Right lobe of liver (tissue), 6 donors: ENCODE measurements around the gene ATP2B3. TPM values are rescaled to one million over a fixed set of nuclear protein-coding genes. Genes with fewer than 3 reads are reported as not detected.

Experiments
- ATAC-seq, 4 donors: fragments of 200-7000 bp; cut with Tn5 transposase; one replicate each; pipeline ENCODE4 v1.9.1; 2020; ENCODE audit warnings: mild to moderate bottlenecking in 4 of 4, moderate library complexity in 4 of 4
- DNase-seq, 3 donors: peaks; one replicate each; pipeline ENCODE4 v3.0.0-alpha.2; 2020
- H3K27ac ChIP-seq, 3 donors: fragments of 200-600 bp; one replicate each; pipeline ENCODE4 v1.8.0; 2022
- H3K27me3 ChIP-seq, 2 donors: fragments of 200-600 bp; one replicate each; pipeline ENCODE4 v1.8.0; 2022
- H3K36me3 ChIP-seq, 4 donors: fragments of 200-600 bp; sonication (generic) in 1 of 4; one replicate each; pipeline versions ENCODE4 v1.5.1 to v1.8.0; 2017 to 2022; ENCODE audit warnings: control low read depth in 1 of 4
- H3K4me1 ChIP-seq, 4 donors: fragments of 200-600 bp; sonication (generic) in 1 of 4; one replicate each; pipeline versions ENCODE4 v1.5.1 to v1.8.0; 2017 to 2022; ENCODE audit warnings: control low read depth in 1 of 4
- H3K4me3 ChIP-seq, 3 donors: fragments of 200-600 bp; one replicate each; pipeline ENCODE4 v1.8.0; 2022
- H3K9me3 ChIP-seq, 4 donors: fragments of 200-600 bp; sonication (generic) in 1 of 4; one replicate each; pipeline versions ENCODE4 v1.5.1 to v1.8.0; 2017 to 2022; ENCODE audit warnings: control low read depth in 1 of 4
- POLR2A ChIP-seq: fragments of 450-650 bp; IDR thresholded peaks from one replicate; pipeline ENCODE4 v1.6.1; 2017; ENCODE audit warnings: antibody characterized with exemption, mild to moderate bottlenecking
- WGBS: methylation state at CpG from one replicate; pipeline ENCODE4 v1.1.6; 2018; ENCODE audit warnings: low coverage, low lambda C conversion rate; ENCODE audit not compliant: insufficient coverage; ENCODE audit errors: missing lambda C conversion rate; 5-methylcytosine and 5-hydroxymethylcytosine counted together
- intact Hi-C, 2 donors: fragments of 100-400 bp; cut with DNase I; formaldehyde crosslinking; loops; one replicate each; pipeline versions ENCODE4 v1.11.2 to v1.14.1; 2022
- long read RNA-seq: library from polyadenylated mRNA; unstranded; transcript quantifications from one replicate; pipeline ENCODE4 v2.0.0, GENCODE V29; 2019
- total RNA-seq, 6 experiments: library from RNA; depleted of rRNA in 2 of 6; stranded (reverse); fragments of >200 nt in 2 of 6; fragmentation: NEBNext Ultra II Directional in 3 of 6; extraction: Animal tissue kit (Norgen Biotek cat#: 25700) in 3 of 6; gene quantifications; one replicate each; pipeline versions ENCODE4 v1.1.0 to v1.2.4, GENCODE V29; 2016 to 2023
- TF ChIP-seq, protein P1 (sequence below), 4 donors: fragments of 200-600 bp in 3 of 4; fragments of 450-650 bp in 1 of 4; IDR thresholded peaks; one replicate each; pipeline versions ENCODE4 v1.5.1 to v1.8.0; 2016 to 2022; ENCODE audit warnings: antibody characterized with exemption in 4 of 4, mild to moderate bottlenecking in 2 of 4
- donor health status: DM: no; HTN: yes; CAD: no.
- donor health status: DM: no; HTN: no; CAD: no.
- donor health status: DM: no; HTN: no; CAD: no.
- donor health status: DM: no; HTN: yes; CAD: no.
- donor health status: DM: no; HTN: yes; CAD: no.

ATP2B3 gene
- under 1 TPM in 1 of 6 experiments, not detected in 5; 0.07 TPM for total RNA-seq
- long read RNA-seq = 0 reads

DNA sequence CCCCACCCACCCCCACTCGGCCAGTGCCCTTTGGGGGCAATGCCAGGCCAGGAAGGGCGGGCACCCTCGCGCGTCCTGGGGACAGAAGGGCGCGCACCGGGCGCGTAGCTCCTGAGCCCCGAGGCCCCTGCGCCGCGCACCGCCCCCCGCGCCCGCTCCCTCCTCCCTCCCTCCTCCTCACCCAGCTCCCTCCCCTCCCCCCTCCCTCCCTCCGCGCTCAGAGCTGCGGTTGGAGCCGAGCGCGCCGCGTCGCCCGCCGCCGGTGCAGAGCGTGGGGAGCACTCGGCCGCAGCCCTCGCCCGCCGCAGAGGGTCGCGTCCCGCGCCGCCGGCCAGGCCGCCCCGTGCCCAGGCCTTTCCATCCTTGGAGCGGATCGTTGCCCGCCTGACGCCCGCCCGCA lies at the start of gene ATP2B3:
TSS of gene ATP2B3 (plus strand) at position 220 of the 400 bp plus-strand sequence. CDS start 18,606 bp downstream, outside the sequence.
- Histone ChIP-seq H3K27me3 (peaks cover 0 to 10% of the 10 kb centered on the region in 2 donors), H3K4me1 (no peaks in the 10 kb centered on the region), H3K9me3 (no peaks in the 10 kb centered on the region), H3K4me3 (no peak within 1 kb of the TSS), H3K27ac (no peak within 1 kb of the TSS), H3K36me3 (no peaks in the 10 kb centered on the region)
- WGBS = no CpG with 5 or more reads among the region's 50 CpGs
- TF ChIP-seq, protein P1, sequence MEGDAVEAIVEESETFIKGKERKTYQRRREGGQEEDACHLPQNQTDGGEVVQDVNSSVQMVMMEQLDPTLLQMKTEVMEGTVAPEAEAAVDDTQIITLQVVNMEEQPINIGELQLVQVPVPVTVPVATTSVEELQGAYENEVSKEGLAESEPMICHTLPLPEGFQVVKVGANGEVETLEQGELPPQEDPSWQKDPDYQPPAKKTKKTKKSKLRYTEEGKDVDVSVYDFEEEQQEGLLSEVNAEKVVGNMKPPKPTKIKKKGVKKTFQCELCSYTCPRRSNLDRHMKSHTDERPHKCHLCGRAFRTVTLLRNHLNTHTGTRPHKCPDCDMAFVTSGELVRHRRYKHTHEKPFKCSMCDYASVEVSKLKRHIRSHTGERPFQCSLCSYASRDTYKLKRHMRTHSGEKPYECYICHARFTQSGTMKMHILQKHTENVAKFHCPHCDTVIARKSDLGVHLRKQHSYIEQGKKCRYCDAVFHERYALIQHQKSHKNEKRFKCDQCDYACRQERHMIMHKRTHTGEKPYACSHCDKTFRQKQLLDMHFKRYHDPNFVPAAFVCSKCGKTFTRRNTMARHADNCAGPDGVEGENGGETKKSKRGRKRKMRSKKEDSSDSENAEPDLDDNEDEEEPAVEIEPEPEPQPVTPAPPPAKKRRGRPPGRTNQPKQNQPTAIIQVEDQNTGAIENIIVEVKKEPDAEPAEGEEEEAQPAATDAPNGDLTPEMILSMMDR (IDR thresholded peaks at IDR 0.05) = no peak
- no peak for TF ChIP-seq POLR2A
- ATAC-seq (no peak), DNase-seq (no peak)
- intact Hi-C loops = no loop called here

DNA sequence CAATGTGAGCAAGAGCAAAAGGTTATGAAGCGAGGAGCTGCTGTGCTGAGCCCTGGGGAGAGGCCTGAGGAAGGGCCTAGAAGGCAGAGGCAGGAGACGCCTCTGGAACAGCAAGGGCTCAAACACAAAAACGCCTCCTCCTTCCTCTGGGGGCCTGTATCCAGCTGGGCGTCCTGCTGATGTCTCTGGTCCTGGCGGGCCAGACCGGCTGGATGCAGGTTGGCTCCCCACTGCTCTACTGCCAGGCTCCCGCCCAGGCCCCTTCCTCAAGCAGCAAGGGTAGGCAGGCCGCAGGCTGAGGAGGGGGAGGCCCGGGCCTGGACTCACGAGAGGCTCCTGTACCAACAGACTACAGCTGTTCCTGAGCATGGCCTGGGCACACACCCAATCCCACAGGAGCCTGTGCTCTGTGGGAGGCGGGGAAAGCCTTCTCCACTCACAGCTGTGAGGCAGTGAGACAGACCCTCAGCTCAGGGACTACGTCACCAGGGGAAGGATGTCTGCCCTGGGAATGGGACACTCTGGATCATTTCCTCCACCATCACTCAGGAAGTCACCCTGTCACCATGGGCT lies 49.3 kb upstream of the ATP2B3 start:
- ATAC-seq = no peak
- Histone ChIP-seq H3K4me1 (no peaks in the 10 kb centered on the region), H3K36me3 (no peaks in the 10 kb centered on the region), H3K27ac (no peak overlapping the region), H3K9me3 (no peaks in the 10 kb centered on the region), H3K4me3 (no peak overlapping the region), H3K27me3 (no peaks in the 10 kb centered on the region)
- 40% methylated on average over 1 of the region's 12 CpGs for WGBS
- DNase-seq = no peak
- TF ChIP-seq, protein P1 (IDR thresholded peaks at IDR 0.05) = no peak
- no peak for TF ChIP-seq POLR2A
- intact Hi-C loops = no loop called here

DNA sequence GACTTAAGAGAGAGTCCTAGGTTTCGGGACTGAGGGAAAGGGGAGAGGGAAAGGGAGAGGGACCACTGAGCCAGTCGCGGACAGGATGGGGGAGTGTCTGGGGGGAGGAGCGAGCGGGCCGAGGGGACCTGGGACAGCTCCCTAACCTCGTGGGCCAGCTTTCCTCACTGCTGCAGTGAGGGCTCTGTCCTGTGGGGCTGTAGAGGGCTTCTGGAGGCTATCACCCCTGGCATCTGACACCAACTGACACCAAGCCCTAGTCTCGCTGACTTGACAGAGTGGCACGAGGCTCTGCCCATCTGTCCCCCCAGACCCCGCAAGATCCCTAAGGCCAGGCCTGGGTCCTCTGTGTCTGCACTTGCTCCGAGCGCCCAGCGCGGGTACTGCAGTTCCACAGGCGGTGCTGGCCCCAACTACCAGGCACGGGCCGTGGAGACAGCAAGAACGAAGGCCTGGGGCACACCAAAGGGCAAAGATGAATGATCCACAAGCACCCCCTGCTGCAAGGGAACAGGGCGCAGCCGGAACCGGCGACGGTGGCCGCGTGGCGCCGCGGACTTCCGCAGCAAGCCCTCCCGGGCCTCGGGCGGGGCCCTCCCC lies 47.5 kb upstream of the ATP2B3 start:
- 20% methylated on average over 6 of the region's 32 CpGs for WGBS

DNA sequence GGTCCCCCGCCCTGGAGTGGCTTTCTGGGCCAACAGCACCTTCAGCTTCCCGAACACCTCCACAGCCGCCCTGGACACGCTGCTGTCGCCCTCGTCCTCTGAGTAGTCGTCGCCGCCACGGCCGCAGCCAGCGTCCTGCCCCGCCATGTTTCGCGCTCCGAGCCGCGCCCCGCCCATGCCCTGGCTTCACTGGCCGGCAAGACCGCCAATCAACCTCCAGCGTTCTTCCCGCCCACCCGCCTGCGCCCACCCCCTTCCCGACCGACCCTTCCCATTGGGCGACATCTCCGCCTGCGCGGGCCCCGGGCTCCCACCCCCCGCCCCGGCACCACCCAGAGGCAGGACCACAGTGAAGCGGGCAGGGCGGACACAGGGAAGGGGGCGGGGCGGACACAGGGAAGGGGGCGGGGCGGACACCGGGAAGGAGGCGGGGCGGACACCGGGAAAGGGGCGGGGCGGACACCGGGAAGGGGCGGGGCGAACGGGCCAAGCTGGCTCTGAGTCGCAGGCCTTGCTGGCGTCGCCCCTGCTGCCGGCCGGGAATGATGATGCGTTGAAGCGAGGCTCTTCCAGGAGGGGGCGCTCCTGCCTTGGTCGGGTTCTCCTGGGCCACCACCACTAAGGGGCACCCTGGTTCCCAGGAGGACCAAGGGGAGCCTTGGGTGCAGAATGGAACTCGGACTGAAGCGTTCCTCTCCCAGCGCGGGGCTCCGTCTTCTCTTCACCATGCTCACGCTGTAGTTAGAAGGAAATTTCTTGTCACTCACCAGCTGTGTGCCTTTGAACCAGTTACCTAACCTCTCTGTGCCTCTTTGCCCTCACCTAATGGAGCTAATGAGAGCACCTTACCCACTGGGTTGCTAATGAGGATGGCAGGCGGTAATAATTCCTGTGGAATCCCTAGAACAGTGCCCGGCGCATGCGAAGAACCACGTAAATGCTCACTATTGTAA lies 46.8 kb upstream of the ATP2B3 start, which contains the start of gene HAUS7:
TSS of gene HAUS7 (minus strand) at position 166 of the 953 bp plus-strand sequence. CDS start at position 147, 19 bp downstream.
- no peak within 1 kb of the TSS for H3K27ac ChIP-seq
- no peaks in the 10 kb centered on the region for H3K27me3 ChIP-seq
- peak; percentile 91 to 93 (median 92) for ATAC-seq
- H3K4me1 ChIP-seq = no peaks in the 10 kb centered on the region
- peak within 1 kb of the TSS; percentile 57 to 67 (median 65) for H3K4me3 ChIP-seq
- TF ChIP-seq, protein P1 (IDR thresholded peaks at IDR 0.05) = peak; percentile 57 to 62 (median 58)
- TF ChIP-seq POLR2A = peak; percentile 27
- intact Hi-C loops = no loop called here
- 36% methylated on average over 22 of the region's 70 CpGs for WGBS
- no peaks in the 10 kb centered on the region for H3K9me3 ChIP-seq
- DNase-seq = peak; percentile 88 to 91 (median 89)
- no peaks in the 10 kb centered on the region for H3K36me3 ChIP-seq

More for the DNA sequence above, 47.5 kb upstream of the ATP2B3 start:
- Histone ChIP-seq H3K4me3 (peak overlapping the region; percentile 57 to 67 (median 65)), H3K36me3 (no peaks in the 10 kb centered on the region), H3K4me1 (no peaks in the 10 kb centered on the region), H3K27ac (no peak overlapping the region), H3K9me3 (no peaks in the 10 kb centered on the region), H3K27me3 (no peaks in the 10 kb centered on the region)
- intact Hi-C loops = no loop called here
- ATAC-seq (peak; percentile 9 to 32 (median 24)), DNase-seq (peak in 1 of 3 donors; percentile 47)
- TF ChIP-seq POLR2A = no peak
- TF ChIP-seq, protein P1 (IDR thresholded peaks at IDR 0.05) = no peak
